Endometrial microvascular endothelial cells (primary cell): ENCODE data around the gene BHLHE41. TPM values are rescaled to one million over a fixed set of nuclear protein-coding genes. Genes with fewer than 3 reads are reported as not detected.

ENCODE experiments used
- in situ Hi-C: cut with HindIII; loops from 2 replicates; pipeline ENCODE4 v1.10.0; 2017; ENCODE audit warnings: low sequenced_read_pairs, low pct_unique_long_range_greater_than_20kb; ENCODE audit errors: inconsistent ontology term
- total RNA-seq: library from RNA; depleted of rRNA; stranded (reverse); fragments of >200 nt; gene quantifications from one replicate; pipeline ENCODE4 v1.2.3, GENCODE V29; 2015; ENCODE audit errors: inconsistent ontology term

Gene BHLHE41
- total RNA-seq, 1 donor from 2014 or later = 0.56 TPM

DNA sequence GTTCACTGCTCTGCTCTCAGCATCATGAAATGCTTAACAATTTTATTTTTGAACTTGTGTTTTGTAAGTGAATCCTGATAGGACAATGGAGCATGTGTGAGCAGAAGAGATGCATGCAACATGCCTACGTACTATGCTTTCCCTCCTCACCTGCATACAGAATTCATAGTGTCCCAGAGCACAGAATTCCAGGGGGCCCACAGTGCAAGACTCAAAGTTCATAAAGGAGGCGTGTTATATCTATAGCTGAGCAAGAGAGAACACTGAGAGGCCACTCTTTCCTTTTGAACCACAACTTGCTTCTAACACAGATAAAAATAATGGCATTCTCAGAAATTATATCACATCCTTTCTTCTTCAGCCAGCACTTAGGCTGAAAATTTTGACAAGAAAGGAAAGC, 28.8 kb downstream of the BHLHE41 start:
- in situ Hi-C loops = no loop called here

DNA sequence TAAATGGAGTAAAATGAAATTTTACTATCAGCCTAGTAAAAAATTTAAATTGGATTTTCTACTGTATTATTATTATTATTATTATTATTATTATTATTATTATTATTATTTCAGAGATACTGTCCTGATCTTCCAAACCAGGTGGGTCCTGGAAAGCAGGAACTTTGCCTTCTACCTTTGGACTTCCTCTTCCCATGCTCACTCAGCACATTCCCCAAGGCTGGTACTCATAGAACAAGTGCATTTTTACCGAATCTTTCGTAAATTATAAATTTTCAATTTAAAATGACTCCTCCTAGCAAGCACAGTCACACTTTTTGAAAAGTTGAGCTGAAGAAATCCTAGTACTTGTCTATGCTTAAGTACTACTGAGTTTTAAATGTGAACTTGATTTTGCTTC, 29.7 kb downstream of the BHLHE41 start:
- in situ Hi-C loops = no loop called here

- in situ Hi-C loops = no loop called here
These were observed 32.3 kb downstream of the BHLHE41 start for GRCh38 chr12:26092346-26093105.

DNA sequence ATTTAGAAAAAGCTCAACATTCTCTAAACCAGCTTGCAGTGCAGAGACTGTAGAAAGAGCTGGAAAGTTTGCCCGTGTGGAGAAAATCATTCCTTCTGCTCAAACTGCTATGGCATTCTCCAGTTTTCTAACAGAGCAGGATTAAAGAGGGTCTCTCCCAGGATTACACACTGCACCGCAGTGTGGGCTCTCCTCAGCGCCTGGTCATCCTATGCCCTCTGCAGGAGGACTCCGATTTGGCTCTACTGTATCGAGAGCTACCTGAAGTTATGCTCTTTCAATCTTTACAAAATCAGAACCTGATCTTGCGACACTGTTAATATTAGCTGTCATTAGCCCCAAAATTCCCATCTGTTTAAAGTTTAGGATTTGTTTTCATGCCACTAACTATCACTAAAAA, 33.0 kb downstream of the BHLHE41 start:
- in situ Hi-C loops = no loop called here

GRCh38 chr12:26090836-26091510, 33.9 kb downstream of the BHLHE41 start:
- in situ Hi-C loops = no loop called here

GRCh38 chr12:26088998-26089397, 35.8 kb downstream of the BHLHE41 start:
- in situ Hi-C loops = no loop called here

DNA sequence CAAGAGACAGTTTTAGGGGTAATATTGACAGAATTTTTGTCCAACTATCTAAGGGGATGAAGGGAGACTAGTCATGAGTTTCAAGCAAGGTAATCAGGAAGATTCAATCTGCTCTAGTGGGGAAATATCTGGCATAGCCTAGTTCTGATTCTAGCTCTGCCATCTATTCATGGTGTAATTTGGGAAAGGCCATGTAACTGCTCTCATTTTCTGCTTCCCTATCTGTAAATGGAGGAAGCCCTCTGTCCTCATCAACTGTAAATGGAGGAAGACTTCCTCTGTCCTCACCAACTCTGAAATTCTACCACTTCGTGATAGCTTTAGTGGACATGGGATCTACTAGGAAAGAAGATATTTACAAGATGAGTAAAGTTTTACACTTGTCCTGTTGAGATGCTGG, 37.9 kb downstream of the BHLHE41 start:
- in situ Hi-C loops = no loop called here

DNA sequence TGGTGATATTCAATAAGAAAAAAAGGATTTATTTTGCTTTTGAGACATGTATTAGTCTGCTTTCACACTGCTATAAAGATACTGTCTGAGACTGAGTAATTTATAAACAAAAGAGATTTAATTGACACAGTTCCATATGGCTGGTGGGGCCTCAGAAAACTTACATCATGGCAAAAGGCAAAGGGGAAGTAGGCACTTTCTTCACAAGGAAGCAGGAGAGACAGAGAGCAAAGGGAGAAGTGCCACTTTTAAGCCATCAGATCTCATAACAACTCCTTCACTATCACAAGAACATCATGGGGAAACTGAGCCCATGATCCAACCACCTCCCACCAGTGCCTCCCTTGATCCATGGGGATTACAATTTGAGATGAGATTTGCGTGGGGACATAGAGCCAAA, 43.9 kb downstream of the BHLHE41 start:
- in situ Hi-C loops = no loop called here

GRCh38 chr12:26077915-26078702, 46.7 kb downstream of the BHLHE41 start:
- in situ Hi-C loops = no loop called here

Other genes with a start within 250 kb of the BHLHE41 start
- gene RASSF8, start 166.4 kb downstream of the BHLHE41 start, total RNA-seq = 38.3 TPM
- gene SSPN, start 70.5 kb upstream of the BHLHE41 start, total RNA-seq = 0.56 TPM